GM12873 (cell line): ENCODE data around the gene DLGAP1.

Source experiments
- CTCF ChIP-seq: IDR thresholded peaks from 2 replicates; pipeline ENCODE4 v1.5.1; 2012; ENCODE audit warnings: low read depth, mild to moderate bottlenecking, moderate library complexity, low read length, control low read depth; ENCODE audit not compliant: insufficient read depth; ENCODE audit errors: missing control alignments

Gene DLGAP1

GRCh38 chr18:3861495-3861894, 593.6 kb downstream of the DLGAP1 start:
- no peak for TF ChIP-seq CTCF

GRCh38 chr18:3857544-3857943, 597.6 kb downstream of the DLGAP1 start:
- no peak for TF ChIP-seq CTCF

- TF ChIP-seq CTCF, result no peak
Observed at GRCh38 chr18:3855966-3856365, 599.1 kb downstream of the DLGAP1 start.

- TF ChIP-seq CTCF, result no peak
Observed at GRCh38 chr18:3852321-3852720, 602.8 kb downstream of the DLGAP1 start.

GRCh38 chr18:3851159-3851558, 603.9 kb downstream of the DLGAP1 start:
- no peak for TF ChIP-seq CTCF

GRCh38 chr18:3848316-3848715, 606.8 kb downstream of the DLGAP1 start:
- TF ChIP-seq CTCF, result no peak

GRCh38 chr18:3845161-3845560, 609.9 kb downstream of the DLGAP1 start:
- TF ChIP-seq CTCF, result no peak
